ENCODE results near the gene GTF2IRD2.
"Not testable (repeated sequence)": the region's sequence is repeated elsewhere in the genome, so short reads cannot be mapped to it uniquely, and the experiment has no call there.

GRCh38 chr7:74872542-74872941, 21.1 kb upstream of the GTF2IRD2 start:
- TF ChIP-seq CTCF (conservative IDR thresholded peaks at IDR 0.05 in 1 of 2, IDR thresholded peaks at IDR 0.05 in 1 of 2; ENCODE audit: low read depth in 1 of 2, low read length in 2 of 2); EZH2 (IDR thresholded peaks at IDR 0.05; ENCODE audit: low read length, missing control alignments): not testable (repeated sequence)
